ENCODE data around the gene QPRT. TPM values are rescaled to one million over a fixed set of nuclear protein-coding genes. Genes with fewer than 3 reads are reported as not detected.

QPRT gene
- total and polyA plus RNA-seq, 2 of the 13 experiments (the other 11 are each of a cell fraction or from before 2014, with no cell fraction given) = 130 to 218 TPM

GRCh38 chr16:29678691-29679267, at the start of gene QPRT (continued):
- 0 out of 2 replicates have a peak, but pooled peaks have one; percentile 25 for TF ChIP-seq SP5 (CRISPR knock-in tag; IDR thresholded peaks at IDR 0.05; ENCODE audit: borderline replicate concordance, low read depth)
- no peak for TF ChIP-seq SALL2 (CRISPR knock-in tag; IDR thresholded peaks at IDR 0.05)
- 0 out of 2 replicates have a peak, but pooled peaks have one; percentile 47 for TF ChIP-seq JUN (CRISPR knock-in tag; IDR thresholded peaks at IDR 0.05)
- no peak for TF ChIP-seq ZBED4 (CRISPR knock-in tag; IDR thresholded peaks at IDR 0.05; ENCODE audit: borderline replicate concordance)
- TF ChIP-seq SMC3 (IDR thresholded peaks at IDR 0.05; ENCODE audit: low read length) = no peak
- no peak for TF ChIP-seq MTF2 (CRISPR knock-in tag; IDR thresholded peaks at IDR 0.05; ENCODE audit: borderline replicate concordance)
- peak; percentile 49 for TF ChIP-seq ZNF263 (CRISPR knock-in tag; IDR thresholded peaks at IDR 0.05)
- no peak; the same call in 1 of the 2 replicates for TF ChIP-seq ZNF335 (CRISPR knock-in tag; IDR thresholded peaks at IDR 0.05)
- TF ChIP-seq FOXK1 (CRISPR knock-in tag; IDR thresholded peaks at IDR 0.05; ENCODE audit: borderline replicate concordance, low read depth) = no peak; the same call in 1 of the 2 replicates
- TF ChIP-seq MED1 (CRISPR knock-in tag; IDR thresholded peaks at IDR 0.05) = 0 out of 2 replicates have a peak, but pooled peaks have one; percentile 37
- TF ChIP-seq HIC2 (CRISPR knock-in tag; IDR thresholded peaks at IDR 0.05; ENCODE audit: low read depth) = peak; percentile 43; the same call in 1 of the 2 replicates
- 0 out of 2 replicates have a peak, but pooled peaks have one; percentile 12 for TF ChIP-seq ZNF704 (CRISPR knock-in tag; IDR thresholded peaks at IDR 0.05; ENCODE audit: borderline replicate concordance)
- peak; percentile 55; the same call in 1 of the 2 replicates for TF ChIP-seq ZNF746 (CRISPR knock-in tag; IDR thresholded peaks at IDR 0.05)
- peak; percentile 5; the same call in 1 of the 2 replicates for TF ChIP-seq KDM5B (CRISPR knock-in tag; IDR thresholded peaks at IDR 0.05; ENCODE audit: borderline replicate concordance)
- TF ChIP-seq ZNF350 (CRISPR knock-in tag; IDR thresholded peaks at IDR 0.05; ENCODE audit: borderline replicate concordance, low read depth) = no peak; the same call in 1 of the 2 replicates
- TF ChIP-seq ZBTB26 (CRISPR knock-in tag; IDR thresholded peaks at IDR 0.05; ENCODE audit: borderline replicate concordance) = no peak
- TF ChIP-seq SNAPC2 (CRISPR knock-in tag; IDR thresholded peaks at IDR 0.05) = peak; percentile 89
- 0 out of 2 replicates have a peak, but pooled peaks have one; percentile 32 for TF ChIP-seq TFAP4 (IDR thresholded peaks at IDR 0.05; ENCODE audit: borderline replicate concordance, low read depth)
- peak; percentile 70 for TF ChIP-seq KLF12 (CRISPR knock-in tag; IDR thresholded peaks at IDR 0.05; ENCODE audit: borderline replicate concordance)
